GM12878 (cell line): ENCODE measurements around the gene PTPN22. TPM values are rescaled to one million over a fixed set of nuclear protein-coding genes. Genes with fewer than 3 reads are reported as not detected.
A peak's percentile ranks its signal among the peaks of the same experiment; 100 is the strongest.

Experiments
- ATAC-seq: fragments of 200-7000 bp; cut with Tn5 transposase; 3 replicates; pipeline ENCODE4 v1.9.1; 2020; ENCODE audit warnings: mild to moderate bottlenecking, moderate library complexity
- BruUV-seq: library from RNA; stranded (reverse); fragments of 400-500 nt; replicated peaks from 2 replicates; lab custom pipeline; 2021; lab: Mats Ljungman, UMichigan
- CTCF ChIA-PET: fragments of 300-600 bp; sonication (Branson Sonifier 250); formaldehyde crosslinking; extraction: SDS; loops from one replicate; lab custom pipeline; 2021; ENCODE audit warnings: inconsistent platforms; lab: Yijun Ruan, JAX
- POLR2A ChIA-PET: fragments of 350-600 bp; formaldehyde crosslinking; extraction: SDS; loops from one replicate; lab custom pipeline; 2021; ENCODE audit warnings: inconsistent platforms; lab: Charles Lee
- RAD21 ChIA-PET: fragments of 300-600 bp; sonication (Branson Sonifier 250); formaldehyde crosslinking; loops from one replicate; lab custom pipeline; 2023; ENCODE audit warnings: antibody characterized with exemption; ENCODE audit not compliant: unreplicated experiment; lab: Charles Lee
- SMC1A ChIA-PET: fragments of 300-600 bp; sonication (Branson Sonifier 250); formaldehyde crosslinking; loops from one replicate; lab custom pipeline; 2023; ENCODE audit not compliant: unreplicated experiment, uncharacterized antibody; lab: Charles Lee
- DNase-seq: peaks from one replicate; pipeline ENCODE4 v3.0.0-alpha.2; 2011; ENCODE audit warnings: low read depth, low spot score
- FAIRE-seq: peaks from 3 replicates; lab custom pipeline; 2011; peaks lifted over from hg19 to GRCh38; lab: Jason Lieb, UNC
- H2AFZ ChIP-seq: 2 replicates; pipeline ENCODE4 v1.6.0; 2011; ENCODE audit warnings: low read depth, low read length, control low read depth; ENCODE audit not compliant: control insufficient read depth
- H3K27ac ChIP-seq: 2 replicates; pipeline ENCODE4 v1.5.1; 2011; ENCODE audit warnings: control low read depth; ENCODE audit not compliant: control insufficient read depth, insufficient read depth
- H3K27me3 ChIP-seq, 2 experiments: replicated peaks in 1 of 2; 2 replicates each; pipeline versions ENCODE4 v1.6.0 to v1.6.1; 2011; ENCODE audit warnings: low read length in 1 of 2; ENCODE audit not compliant: control insufficient read depth in 2 of 2, insufficient read depth in 2 of 2
- H3K36me3 ChIP-seq, 2 experiments: 2 replicates each; pipeline ENCODE4 v1.5.1; 2011; ENCODE audit warnings: low read length in 1 of 2; ENCODE audit not compliant: control insufficient read depth in 2 of 2, insufficient read depth in 2 of 2
- H3K4me1 ChIP-seq: 2 replicates; pipeline ENCODE4 v1.6.1; 2011; ENCODE audit warnings: mild to moderate bottlenecking, low read length, moderate library complexity, mixed read lengths; ENCODE audit not compliant: control insufficient read depth, insufficient read depth
- H3K4me2 ChIP-seq: 2 replicates; pipeline ENCODE4 v1.6.0; 2011; ENCODE audit warnings: control low read depth; ENCODE audit not compliant: control insufficient read depth, insufficient read depth
- H3K4me3 ChIP-seq: fragments of 200-600 bp; sonication (generic); 2 replicates; pipeline ENCODE4 v1.5.1; 2016
- H3K79me2 ChIP-seq: 2 replicates; pipeline ENCODE4 v1.6.0; 2011; ENCODE audit warnings: low read length; ENCODE audit not compliant: control insufficient read depth, insufficient read depth
- H3K9ac ChIP-seq: 2 replicates; pipeline ENCODE4 v1.8.0; 2011; ENCODE audit warnings: low read length, control low read depth, mixed read lengths; ENCODE audit not compliant: control insufficient read depth, insufficient read depth
- H3K9me3 ChIP-seq: replicated peaks from 3 replicates; pipeline ENCODE4 v1.5.1; 2011; ENCODE audit warnings: mild to moderate bottlenecking, low read length; ENCODE audit not compliant: control insufficient read depth, insufficient read depth
- H4K20me1 ChIP-seq: 2 replicates; pipeline ENCODE4 v1.6.0; 2011; ENCODE audit not compliant: control insufficient read depth, insufficient read depth
- ESRRA ChIP-seq: IDR thresholded peaks from 2 replicates; pipeline ENCODE4 v1.6.1; 2012; ENCODE audit warnings: mild to moderate bottlenecking, low read length, improper control_type of control experiment
- WGBS: methylation state at CpG from one replicate; pipeline ENCODE4 v1.1.6; 2016; ENCODE audit warnings: low lambda C conversion rate; ENCODE audit not compliant: insufficient replicate concordance, insufficient coverage; ENCODE audit errors: missing lambda C conversion rate; 5-methylcytosine and 5-hydroxymethylcytosine counted together
- in situ Hi-C: fragments of 300-500 bp; cut with MboI; formaldehyde crosslinking; loops from 9 replicates; pipeline ENCODE4 v1.14.3; 2018; ENCODE audit warnings: mixed read lengths
- intact Hi-C: fragments of 100-400 bp; cut with micrococcal nuclease; formaldehyde crosslinking; loops from one replicate; pipeline ENCODE4 v1.14.2; 2022; ENCODE audit not compliant: unreplicated experiment
- polyA plus RNA-seq, 11 experiments: library from polyadenylated mRNA; depleted of rRNA in 4 of 11; unstranded in 6 of 11; stranded (reverse) in 5 of 11; fragments of >200 nt; fragmentation: Nextera tagmentation in 4 of 11; fragmentation: Illumina TruSeq in 1 of 11; extraction: Ambion mirVana in 4 of 11; extraction: Trizol in 1 of 11; gene quantifications; 1 replicate in 1 of 11; 2 replicates in 10 of 11; pipeline versions ENCODE4 v1.2.1 to v1.2.3, GENCODE V29; 2011 to 2016; ENCODE audit warnings: inconsistent platforms in 2 of 11, missing spikeins in 2 of 11, low read depth in 1 of 11
- total RNA-seq, 4 experiments: library from RNA; depleted of rRNA in 3 of 4; stranded (reverse); fragments of >200 nt in 3 of 4; fragmentation: Illumina TruSeq in 1 of 4; extraction: Trizol in 1 of 4; gene quantifications; 2 replicates each; pipeline versions ENCODE4 v1.2.1 to v1.2.3, GENCODE V29; 2013 to 2021
- TF ChIP-seq, protein P1 (sequence below): fragments of 450-650 bp; IDR thresholded peaks from 2 replicates; pipeline ENCODE4 v1.6.1; 2016; ENCODE audit warnings: mild to moderate bottlenecking, moderate library complexity, borderline replicate concordance

The PTPN22 gene
- total and polyA plus RNA-seq, 10 of the 15 experiments (the other 5 are each of a cell fraction or from before 2014, with no cell fraction given): 22.8 to 65.1 (median 44.9) TPM

DNA sequence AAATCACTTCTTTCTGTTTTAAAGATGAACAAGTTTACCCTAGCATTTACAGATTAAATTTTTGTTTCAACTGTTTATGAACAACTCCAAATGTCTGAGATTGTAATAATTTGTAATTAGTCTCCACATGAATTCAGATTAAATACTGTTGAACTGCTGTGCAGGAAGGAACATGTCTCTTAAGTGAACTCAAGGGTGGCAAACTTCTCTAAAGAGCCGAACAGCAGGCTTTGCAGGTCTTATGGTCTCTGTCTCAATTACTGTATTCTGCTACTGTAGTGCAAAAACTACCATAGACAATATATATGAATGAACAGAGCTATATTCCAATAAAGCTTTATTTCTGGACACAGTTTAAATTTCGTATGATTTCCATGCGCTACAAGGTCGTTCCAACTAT is 65.9 kb downstream of the PTPN22 start:
- intact Hi-C loops (no loop called here), in situ Hi-C loops (no loop called here)
- BruUV-seq: no TSS peak
- no peak for FAIRE-seq
- no peaks in the 10 kb centered on the region for H4K20me1 ChIP-seq
- peak; percentile 44 for ATAC-seq
- H3K4me1 ChIP-seq: peaks cover 7% of the 10 kb centered on the region
- no peak overlapping the region for H3K27ac ChIP-seq
- H3K9ac ChIP-seq: no peak overlapping the region
- H3K36me3 ChIP-seq: peaks cover 0 to 4% of the 10 kb centered on the region in 2 experiments; a peak in 1 of 4 replicates
- 85% methylated on average over 4 of the region's 4 CpGs for WGBS
- peaks cover 91% of the 10 kb centered on the region for H3K79me2 ChIP-seq
- H2AFZ ChIP-seq: no peak overlapping the region
- no peaks in the 10 kb centered on the region for H3K27me3 ChIP-seq
- H3K9me3 ChIP-seq: peaks cover 7% of the 10 kb centered on the region
- CTCF ChIA-PET: interaction anchor here (0.8 kb wide), 1 partner anchor 12 kb away, joined by 3 read pairs; no protein-coding TSS in a partner anchor
- H3K4me3 ChIP-seq: no peak overlapping the region
- H3K4me2 ChIP-seq: peak overlapping the region; percentile 7; the same call in 1 of the 2 replicates
- no peak for TF ChIP-seq ESRRA
- TF ChIP-seq, protein P1, sequence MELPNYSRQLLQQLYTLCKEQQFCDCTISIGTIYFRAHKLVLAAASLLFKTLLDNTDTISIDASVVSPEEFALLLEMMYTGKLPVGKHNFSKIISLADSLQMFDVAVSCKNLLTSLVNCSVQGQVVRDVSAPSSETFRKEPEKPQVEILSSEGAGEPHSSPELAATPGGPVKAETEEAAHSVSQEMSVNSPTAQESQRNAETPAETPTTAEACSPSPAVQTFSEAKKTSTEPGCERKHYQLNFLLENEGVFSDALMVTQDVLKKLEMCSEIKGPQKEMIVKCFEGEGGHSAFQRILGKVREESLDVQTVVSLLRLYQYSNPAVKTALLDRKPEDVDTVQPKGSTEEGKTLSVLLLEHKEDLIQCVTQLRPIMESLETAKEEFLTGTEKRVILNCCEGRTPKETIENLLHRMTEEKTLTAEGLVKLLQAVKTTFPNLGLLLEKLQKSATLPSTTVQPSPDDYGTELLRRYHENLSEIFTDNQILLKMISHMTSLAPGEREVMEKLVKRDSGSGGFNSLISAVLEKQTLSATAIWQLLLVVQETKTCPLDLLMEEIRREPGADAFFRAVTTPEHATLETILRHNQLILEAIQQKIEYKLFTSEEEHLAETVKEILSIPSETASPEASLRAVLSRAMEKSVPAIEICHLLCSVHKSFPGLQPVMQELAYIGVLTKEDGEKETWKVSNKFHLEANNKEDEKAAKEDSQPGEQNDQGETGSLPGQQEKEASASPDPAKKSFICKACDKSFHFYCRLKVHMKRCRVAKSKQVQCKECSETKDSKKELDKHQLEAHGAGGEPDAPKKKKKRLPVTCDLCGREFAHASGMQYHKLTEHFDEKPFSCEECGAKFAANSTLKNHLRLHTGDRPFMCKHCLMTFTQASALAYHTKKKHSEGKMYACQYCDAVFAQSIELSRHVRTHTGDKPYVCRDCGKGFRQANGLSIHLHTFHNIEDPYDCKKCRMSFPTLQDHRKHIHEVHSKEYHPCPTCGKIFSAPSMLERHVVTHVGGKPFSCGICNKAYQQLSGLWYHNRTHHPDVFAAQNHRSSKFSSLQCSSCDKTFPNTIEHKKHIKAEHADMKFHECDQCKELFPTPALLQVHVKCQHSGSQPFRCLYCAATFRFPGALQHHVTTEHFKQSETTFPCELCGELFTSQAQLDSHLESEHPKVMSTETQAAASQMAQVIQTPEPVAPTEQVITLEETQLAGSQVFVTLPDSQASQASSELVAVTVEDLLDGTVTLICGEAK: 0 out of 2 replicates have a peak, but pooled peaks have one; percentile 39
- DNase-seq: no peak
- SMC1A ChIA-PET: interaction anchor here (0.7 to 3.9 kb wide), 10 partner anchors 12 to 62 kb away, joined by 3 to 35 read pairs (median 6); partner anchors contain the start of gene PHTF1
- POLR2A ChIA-PET: interaction anchor here (0.6 to 2.4 kb wide), 7 partner anchors 9 to 98 kb away, joined by 3 to 9 read pairs (median 5); partner anchors contain the start of gene PHTF1
- RAD21 ChIA-PET: interaction anchor here (0.6 to 1.2 kb wide), 2 partner anchors 46 to 128 kb away, joined by 3 to 6 read pairs; partner anchors contain the start of gene PHTF1
